HG03025 (cell line): Measurements from ENCODE around the gene CNGA2.

Experiments used
- ATAC-seq: cut with Tn5 transposase; IDR thresholded peaks from one replicate; pipeline ENCODE4 v1.9.1; 2021; ENCODE audit warnings: mild to moderate bottlenecking, moderate library complexity; ENCODE audit not compliant: unreplicated experiment, low FRiP score

CNGA2 gene

GRCh38 chrX:151793886-151794285 is 59.3 kb downstream of the CNGA2 start:
- ATAC-seq: no peak
